ENCODE measurements around the gene FGF14.
A peak's percentile ranks its signal among the peaks of the same experiment; 100 is the strongest.

FGF14 gene

DNA sequence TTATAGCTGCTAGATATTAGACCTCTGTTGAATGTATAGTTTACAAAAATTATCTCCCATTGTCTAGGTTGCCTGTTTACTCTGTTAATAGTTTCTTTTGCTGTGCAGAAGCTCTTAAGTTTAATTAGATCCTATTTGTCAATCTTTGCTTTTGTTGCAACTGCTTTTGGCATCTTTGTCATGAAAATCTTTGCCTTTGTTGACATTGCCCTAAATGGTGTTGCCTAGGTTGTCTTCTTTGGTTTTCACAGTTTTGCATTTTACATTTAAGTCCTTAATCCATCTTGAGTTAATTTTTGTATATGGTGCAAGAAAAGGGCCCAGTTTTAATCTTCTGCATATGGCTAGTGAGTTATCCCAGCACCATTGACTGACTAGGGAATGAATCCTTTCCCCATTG, 618.3 kb downstream of the FGF14 start:
- H3K4me1 Mint-ChIP-seq, result no peaks in the 10 kb centered on the region
- DNase-seq, result no peak
- no peak overlapping the region for H3K27ac Mint-ChIP-seq
- peaks cover 0 to 5% of the 10 kb centered on the region in 2 donors for H3K9me3 Mint-ChIP-seq
- no peak overlapping the region for H3K4me3 Mint-ChIP-seq
- H3K27me3 Mint-ChIP-seq, result peaks cover 27% of the 10 kb centered on the region
- no peak for ATAC-seq

DNA sequence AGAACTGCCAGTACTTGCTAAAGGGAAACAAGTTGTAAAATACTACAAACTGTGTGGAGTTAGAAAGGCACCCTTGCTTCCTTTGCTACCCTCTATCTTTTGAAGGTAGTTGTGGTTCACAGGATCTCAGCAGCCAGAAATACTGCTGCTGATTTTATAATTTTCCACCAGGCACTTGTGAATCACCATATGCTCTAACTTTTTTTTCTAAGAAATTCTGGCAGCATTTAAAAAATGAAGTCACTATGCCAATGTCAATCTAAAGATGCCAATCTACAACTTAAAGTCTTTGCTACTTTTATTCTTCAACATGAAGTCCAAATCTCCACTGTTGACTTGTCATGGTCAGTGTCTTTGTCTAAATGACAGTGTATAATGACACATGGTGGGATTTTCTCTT, 621.6 kb downstream of the FGF14 start:
- Mint-ChIP-seq H3K27ac (no peak overlapping the region), H3K27me3 (peaks cover 8% of the 10 kb centered on the region), H3K9me3 (peaks cover 0 to 5% of the 10 kb centered on the region in 2 donors), H3K4me1 (no peaks in the 10 kb centered on the region), H3K4me3 (no peak overlapping the region)
- DNase-seq (no peak), ATAC-seq (no peak)

DNA sequence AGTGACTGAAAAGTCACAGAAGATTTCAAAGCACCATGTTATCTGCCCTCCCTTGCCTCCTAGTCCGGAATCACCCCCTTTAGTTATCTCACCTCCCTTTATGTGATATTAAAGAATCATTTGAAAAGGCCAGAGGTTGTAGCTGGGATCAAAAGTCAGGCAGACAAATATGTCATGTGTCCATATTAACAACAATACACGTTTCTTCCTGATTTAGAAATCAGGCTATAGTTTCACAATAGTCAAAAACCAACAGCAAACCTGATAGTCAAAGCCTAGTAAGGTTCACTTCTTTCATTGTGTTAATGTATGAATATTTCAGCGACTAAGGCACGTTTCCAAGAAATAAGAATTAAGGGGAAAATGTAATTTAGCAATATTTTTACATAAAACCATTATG, 622.7 kb downstream of the FGF14 start:
- Mint-ChIP-seq H3K4me3 (no peak overlapping the region), H3K9me3 (peaks cover 0 to 5% of the 10 kb centered on the region in 2 donors), H3K4me1 (no peaks in the 10 kb centered on the region), H3K27me3 (peaks cover 5% of the 10 kb centered on the region), H3K27ac (no peak overlapping the region)
- DNase-seq (no peak), ATAC-seq (no peak)

DNA sequence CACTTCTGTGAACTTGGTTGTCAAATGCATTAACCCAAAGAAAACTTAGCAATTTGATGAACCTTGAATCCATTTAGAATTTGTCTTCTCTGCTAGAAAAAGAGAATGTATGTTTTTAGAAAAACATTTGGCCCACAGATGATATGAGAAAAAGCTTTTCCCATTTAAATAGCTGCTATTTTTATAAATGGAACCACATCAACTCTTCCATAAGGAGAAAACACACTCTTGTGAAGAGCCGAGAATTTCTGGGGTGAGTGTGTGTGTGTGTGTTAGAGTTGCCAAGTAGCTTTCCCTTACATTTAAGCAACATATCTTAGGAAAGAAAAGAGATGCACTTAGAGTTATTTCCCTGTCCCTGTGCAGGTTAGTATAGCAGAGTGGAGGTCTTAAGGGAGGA, 626.6 kb downstream of the FGF14 start:
- H3K4me3 Mint-ChIP-seq, result no peak overlapping the region
- no peak for ATAC-seq
- no peaks in the 10 kb centered on the region for H3K27me3 Mint-ChIP-seq
- no peak overlapping the region for H3K27ac Mint-ChIP-seq
- no peaks in the 10 kb centered on the region for H3K4me1 Mint-ChIP-seq
- DNase-seq, result no peak
- no peaks in the 10 kb centered on the region for H3K9me3 Mint-ChIP-seq

DNA sequence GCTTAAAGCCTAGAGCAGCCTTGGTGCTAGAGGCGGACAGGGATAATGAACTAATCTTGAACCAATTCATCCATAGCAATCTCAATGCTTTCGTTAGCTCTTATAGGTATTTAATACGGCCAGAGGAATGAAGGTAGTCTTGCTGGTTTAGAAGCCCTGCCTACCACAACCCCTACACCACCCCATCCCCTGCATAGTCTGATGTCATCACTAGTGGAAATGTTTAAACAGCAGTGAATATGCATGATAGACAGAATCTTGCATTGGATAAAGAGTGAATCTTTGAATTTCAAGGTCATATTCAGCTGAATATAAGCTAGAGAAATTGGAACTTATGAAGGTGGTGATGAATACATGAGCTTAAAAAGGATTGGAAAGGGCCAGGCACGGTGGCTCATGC, 627.5 kb downstream of the FGF14 start:
- no peaks in the 10 kb centered on the region for H3K4me1 Mint-ChIP-seq
- ATAC-seq, result no peak
- DNase-seq, result no peak
- no peak overlapping the region for H3K4me3 Mint-ChIP-seq
- no peaks in the 10 kb centered on the region for H3K9me3 Mint-ChIP-seq
- H3K27ac Mint-ChIP-seq, result no peak overlapping the region
- H3K27me3 Mint-ChIP-seq, result no peaks in the 10 kb centered on the region

DNA sequence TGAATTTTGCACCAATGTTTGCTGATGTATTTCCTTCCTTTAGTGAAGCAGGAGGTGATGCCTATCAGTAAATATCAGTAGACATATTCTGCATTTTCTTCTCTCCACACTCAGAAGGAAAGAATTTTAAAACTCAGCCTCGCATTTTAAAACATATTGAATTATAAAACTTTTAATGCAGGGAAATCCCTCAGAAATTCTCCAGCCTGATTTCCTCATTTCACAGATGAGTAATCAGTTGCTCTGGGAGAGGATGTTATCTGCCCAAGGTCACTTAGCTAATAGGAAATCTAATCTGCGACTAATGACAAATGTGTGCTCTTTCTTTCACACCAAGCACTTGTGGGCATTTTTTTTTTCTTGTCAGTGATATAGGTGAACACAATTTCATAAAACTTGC, 628.8 kb downstream of the FGF14 start:
- Mint-ChIP-seq H3K4me3 (no peak overlapping the region), H3K9me3 (no peaks in the 10 kb centered on the region), H3K4me1 (no peaks in the 10 kb centered on the region), H3K27ac (no peak overlapping the region), H3K27me3 (no peaks in the 10 kb centered on the region)
- DNase-seq, result no peak
- ATAC-seq, result no peak

DNA sequence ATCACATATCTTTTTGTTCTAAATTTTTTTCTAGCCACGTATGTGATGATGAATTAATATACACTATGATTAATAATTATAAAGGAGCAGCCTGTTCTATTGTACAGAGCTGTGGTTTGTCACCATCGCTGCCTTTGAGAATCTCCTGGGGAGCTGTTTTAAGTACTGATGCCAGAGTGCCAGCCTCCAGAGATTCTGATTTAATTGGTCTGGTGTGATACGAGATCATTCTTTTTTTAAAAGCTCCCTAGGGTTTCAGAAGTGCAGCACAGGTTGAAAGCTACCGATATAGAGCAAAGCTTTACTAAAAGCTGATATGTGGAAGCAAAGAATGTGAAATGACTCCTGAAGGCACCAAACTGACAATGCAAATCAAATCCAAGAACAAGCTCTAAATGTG, 634.7 kb downstream of the FGF14 start:
- no peak overlapping the region for H3K27ac Mint-ChIP-seq
- no peaks in the 10 kb centered on the region for H3K9me3 Mint-ChIP-seq
- DNase-seq, result no peak
- ATAC-seq, result no peak
- no peaks in the 10 kb centered on the region for H3K4me1 Mint-ChIP-seq
- no peaks in the 10 kb centered on the region for H3K27me3 Mint-ChIP-seq
- H3K4me3 Mint-ChIP-seq, result no peak overlapping the region

DNA sequence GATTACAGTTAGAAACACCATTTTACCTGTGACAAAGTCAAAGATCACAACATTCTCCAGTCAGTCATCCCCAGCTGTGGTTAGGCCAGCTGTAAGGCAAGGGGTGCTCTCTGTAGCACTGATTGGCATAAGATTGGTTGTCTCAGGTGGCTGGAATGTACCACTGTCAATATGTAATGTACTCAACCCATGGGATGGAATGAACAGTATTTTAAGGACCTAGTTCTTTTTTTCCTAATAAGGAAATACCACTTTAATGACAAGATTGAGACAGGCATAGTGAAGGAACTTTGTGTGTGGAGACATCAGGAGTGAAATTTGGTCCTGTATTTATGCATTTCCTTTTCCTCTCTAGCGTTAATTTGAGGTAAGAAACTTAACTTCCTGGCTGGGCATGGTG, 638.7 kb downstream of the FGF14 start:
- Mint-ChIP-seq H3K27ac (no peak overlapping the region), H3K9me3 (no peaks in the 10 kb centered on the region), H3K4me3 (no peak overlapping the region), H3K27me3 (peaks cover 12% of the 10 kb centered on the region), H3K4me1 (no peaks in the 10 kb centered on the region)
- ATAC-seq (no peak), DNase-seq (no peak)

DNA sequence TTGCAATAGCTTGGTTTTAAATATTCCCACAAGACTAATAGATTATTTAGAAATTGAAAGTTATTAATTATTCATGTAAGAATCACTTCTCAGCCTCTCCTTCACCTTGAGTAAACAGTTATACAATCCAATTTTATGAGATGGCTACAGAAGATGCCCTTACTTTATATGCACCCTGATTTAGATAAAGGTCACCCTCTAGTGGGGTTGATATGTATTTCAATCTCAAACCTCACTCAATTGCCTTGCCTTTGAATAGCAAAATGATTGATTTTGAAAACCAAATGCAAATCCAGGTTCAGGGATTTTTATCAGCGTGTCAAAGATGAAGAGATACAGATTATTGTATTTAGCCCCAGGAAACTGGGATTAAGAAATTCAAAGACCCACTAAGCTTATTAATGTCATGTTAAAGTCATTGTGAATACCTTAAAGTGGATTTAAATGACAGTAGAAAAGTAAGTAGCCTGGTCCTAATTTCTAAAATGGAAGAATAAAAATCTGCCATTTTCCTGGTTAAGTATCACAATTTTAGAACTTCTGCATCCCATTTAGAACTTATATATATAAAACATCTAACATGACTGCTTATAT, 644.3 kb downstream of the FGF14 start:
- peak; percentile 60 for ATAC-seq
- Mint-ChIP-seq H3K9me3 (no peaks in the 10 kb centered on the region), H3K4me1 (no peaks in the 10 kb centered on the region), H3K4me3 (no peak overlapping the region), H3K27me3 (peaks cover 14% of the 10 kb centered on the region), H3K27ac (no peak overlapping the region)
- DNase-seq, result no peak

DNA sequence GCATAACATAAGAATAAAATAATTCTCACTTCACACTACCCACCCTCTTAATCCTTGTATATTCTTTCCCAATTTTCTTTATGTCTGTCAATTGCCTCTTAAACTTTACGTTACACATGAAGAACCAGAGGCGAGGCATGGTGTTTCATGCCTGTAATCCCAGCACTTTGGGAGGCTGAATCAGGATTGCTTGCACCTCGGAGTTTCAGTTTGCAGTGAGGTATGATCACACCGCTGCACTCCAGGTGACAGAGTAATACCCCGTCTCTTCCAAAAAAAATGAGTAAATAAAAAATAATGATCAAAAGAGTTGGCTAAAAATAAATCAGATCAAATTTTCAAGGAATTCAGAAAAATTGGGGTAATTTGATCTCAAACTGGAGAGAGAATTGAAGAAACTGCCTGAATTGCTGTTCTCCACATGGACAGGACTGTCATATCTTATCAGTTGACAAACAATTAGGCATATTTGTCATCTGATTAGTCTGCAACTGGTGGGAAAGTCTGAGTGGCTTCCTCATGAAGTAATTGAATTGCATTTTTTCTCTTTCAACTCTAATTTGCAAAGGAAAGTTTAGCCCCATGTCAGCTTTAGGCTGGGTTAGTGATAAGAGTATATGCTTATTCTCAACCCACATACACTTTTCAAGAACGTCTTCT, 646.5 kb downstream of the FGF14 start:
- Mint-ChIP-seq H3K27ac (peak overlapping the region in 1 of 2 donors; percentile 85), H3K4me3 (no peak overlapping the region), H3K27me3 (peaks cover 14% of the 10 kb centered on the region), H3K9me3 (no peaks in the 10 kb centered on the region), H3K4me1 (no peaks in the 10 kb centered on the region)
- ATAC-seq, result no peak
- no peak for DNase-seq

DNA sequence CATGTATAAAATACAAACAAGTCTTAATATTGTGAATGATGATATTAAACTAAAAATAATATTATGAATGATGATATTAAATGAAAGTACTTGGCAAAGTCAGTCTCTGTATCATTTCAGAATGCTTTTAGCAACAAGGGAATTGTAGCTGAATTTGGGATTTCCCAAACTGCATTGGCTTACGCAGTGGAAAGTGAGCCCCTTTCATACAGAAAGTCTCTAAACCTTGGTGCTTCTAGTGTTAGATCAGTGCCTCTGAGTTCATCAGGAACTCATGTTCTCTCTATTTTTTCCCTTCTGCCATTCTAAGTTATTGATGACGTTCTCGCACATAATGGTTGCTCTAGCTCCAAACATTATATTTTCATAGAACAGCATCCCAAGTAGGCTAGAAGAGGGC, 649.4 kb downstream of the FGF14 start:
- Mint-ChIP-seq H3K4me3 (no peak overlapping the region), H3K27ac (no peak overlapping the region), H3K27me3 (peaks cover 4% of the 10 kb centered on the region), H3K9me3 (no peaks in the 10 kb centered on the region), H3K4me1 (no peaks in the 10 kb centered on the region)
- ATAC-seq (no peak), DNase-seq (no peak)

DNA sequence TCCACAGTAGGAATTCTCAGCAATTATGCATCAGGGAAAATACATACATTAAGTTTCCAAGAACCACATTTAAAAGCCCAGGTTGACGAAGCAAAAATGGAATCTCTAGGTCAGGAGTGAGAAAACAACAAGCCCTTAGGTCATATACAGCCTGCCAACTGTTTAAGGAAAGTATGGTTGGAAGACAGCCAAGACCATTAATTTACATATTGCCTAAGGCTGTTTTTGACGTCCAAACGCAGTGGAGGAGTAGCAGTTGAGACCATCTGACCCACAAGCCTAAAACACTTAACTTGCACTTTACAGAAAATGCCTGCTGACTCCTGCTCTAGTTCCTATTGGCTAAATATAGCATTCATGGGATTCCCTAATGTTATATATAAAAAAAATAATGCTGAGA, 650.4 kb downstream of the FGF14 start:
- no peak overlapping the region for H3K27ac Mint-ChIP-seq
- peaks cover 7% of the 10 kb centered on the region for H3K27me3 Mint-ChIP-seq
- no peaks in the 10 kb centered on the region for H3K4me1 Mint-ChIP-seq
- no peaks in the 10 kb centered on the region for H3K9me3 Mint-ChIP-seq
- DNase-seq (no peak), ATAC-seq (no peak)
- no peak overlapping the region for H3K4me3 Mint-ChIP-seq

DNA sequence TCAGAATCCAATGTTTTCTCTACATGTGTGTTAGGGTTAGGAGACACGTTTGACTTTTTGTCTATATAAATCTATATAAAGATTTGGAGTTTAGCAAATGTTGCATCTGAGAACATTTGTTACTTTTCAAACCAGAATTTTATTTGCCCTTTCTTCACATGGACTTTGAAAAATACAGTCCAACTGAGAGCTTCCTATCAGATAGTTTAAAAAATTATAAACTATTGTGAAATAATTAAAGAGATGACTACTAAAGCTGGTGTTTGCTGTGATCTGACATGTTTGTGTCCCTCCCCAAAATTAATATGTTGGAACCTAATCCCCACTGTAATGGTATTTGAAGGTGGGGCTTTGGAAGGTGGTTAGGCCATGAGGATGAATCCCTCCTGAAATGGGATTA, 652.3 kb downstream of the FGF14 start:
- H3K4me1 Mint-ChIP-seq, result no peaks in the 10 kb centered on the region
- DNase-seq (no peak), ATAC-seq (no peak)
- H3K27me3 Mint-ChIP-seq, result peaks cover 7% of the 10 kb centered on the region
- no peak overlapping the region for H3K4me3 Mint-ChIP-seq
- H3K27ac Mint-ChIP-seq, result no peak overlapping the region
- no peaks in the 10 kb centered on the region for H3K9me3 Mint-ChIP-seq

DNA sequence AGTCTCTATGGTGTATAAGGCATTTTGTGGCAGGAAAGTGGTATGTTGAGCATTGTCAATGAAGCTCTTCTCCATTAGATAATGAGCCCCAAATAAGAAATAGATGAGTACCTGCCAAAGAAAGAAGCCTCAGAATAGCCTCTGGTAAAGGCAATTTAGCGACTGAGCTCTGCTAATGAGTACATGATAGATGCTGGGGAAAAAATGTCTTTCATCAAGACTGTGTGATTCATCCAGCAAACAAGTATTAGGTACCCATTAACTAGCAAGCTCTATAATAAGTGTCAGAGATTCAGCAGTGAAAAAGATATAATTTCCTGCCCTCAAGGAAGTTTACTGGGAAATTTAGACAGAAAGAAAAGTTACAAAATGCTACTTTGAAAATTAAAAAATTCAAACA, 654.8 kb downstream of the FGF14 start:
- H3K27me3 Mint-ChIP-seq, result peaks cover 7% of the 10 kb centered on the region
- H3K4me1 Mint-ChIP-seq, result no peaks in the 10 kb centered on the region
- DNase-seq (no peak), ATAC-seq (no peak)
- H3K4me3 Mint-ChIP-seq, result no peak overlapping the region
- H3K9me3 Mint-ChIP-seq, result no peaks in the 10 kb centered on the region
- H3K27ac Mint-ChIP-seq, result no peak overlapping the region

DNA sequence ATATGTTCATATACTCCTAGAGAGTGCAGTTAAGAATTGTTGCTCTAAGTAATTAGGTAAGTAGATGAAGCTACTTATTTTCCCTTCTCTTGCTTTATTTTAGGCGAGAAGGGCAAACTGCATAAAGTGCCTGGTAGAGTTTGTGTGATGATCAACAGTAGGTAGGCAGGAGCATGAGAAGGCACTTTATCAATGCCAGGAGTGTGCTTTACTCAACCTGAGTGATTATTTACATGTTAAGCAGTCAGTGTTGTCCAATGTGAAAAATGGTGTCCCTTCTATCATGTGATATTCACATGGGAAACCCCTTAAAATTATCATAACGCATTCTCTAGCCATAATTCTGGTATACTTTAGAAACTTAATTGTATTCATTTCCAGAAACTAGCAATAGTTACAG, 655.3 kb downstream of the FGF14 start:
- Mint-ChIP-seq H3K27me3 (peaks cover 7% of the 10 kb centered on the region), H3K4me1 (no peaks in the 10 kb centered on the region), H3K9me3 (no peaks in the 10 kb centered on the region), H3K4me3 (no peak overlapping the region), H3K27ac (no peak overlapping the region)
- no peak for ATAC-seq
- no peak for DNase-seq

DNA sequence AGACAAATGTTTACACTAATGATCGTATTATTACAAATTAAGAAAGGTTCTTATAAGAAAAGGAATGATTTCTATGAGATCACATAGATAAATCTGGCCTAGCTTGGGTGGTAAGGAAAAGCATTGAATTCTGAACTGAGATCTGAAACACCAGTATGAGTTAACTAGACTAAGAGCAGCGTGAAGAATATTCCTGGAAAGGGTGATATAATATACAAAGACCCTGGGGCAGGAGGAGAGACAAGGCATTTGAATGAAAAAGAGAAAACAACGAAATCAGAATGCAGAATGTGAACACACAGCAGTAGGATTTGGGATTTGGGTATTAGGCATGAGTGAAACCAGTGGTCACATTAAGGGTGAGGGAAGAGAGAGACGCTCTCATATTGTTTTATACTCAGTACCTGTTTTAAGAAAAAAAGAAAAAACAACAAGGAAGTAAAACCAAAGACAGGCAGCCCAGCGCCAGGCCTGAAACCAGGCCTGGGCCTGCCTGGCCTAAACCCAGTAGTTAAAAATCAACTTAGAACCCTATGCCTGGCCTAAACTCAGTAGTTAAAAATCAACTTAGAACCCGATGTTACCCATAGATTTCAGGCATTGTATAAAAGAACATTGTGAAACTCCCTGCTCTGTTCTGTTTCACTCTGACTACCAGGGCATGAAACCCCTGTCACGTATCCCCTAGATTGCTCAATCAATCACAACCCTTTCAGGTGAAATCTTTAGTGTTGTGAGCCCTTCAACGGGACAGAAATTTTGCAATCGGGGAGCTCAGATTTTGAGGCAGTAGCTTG, 662.3 kb downstream of the FGF14 start:
- no peaks in the 10 kb centered on the region for H3K4me1 Mint-ChIP-seq
- H3K9me3 Mint-ChIP-seq, result no peaks in the 10 kb centered on the region
- no peak for DNase-seq
- no peak overlapping the region for H3K27ac Mint-ChIP-seq
- no peak for ATAC-seq
- H3K27me3 Mint-ChIP-seq, result no peaks in the 10 kb centered on the region
- no peak overlapping the region for H3K4me3 Mint-ChIP-seq
